ENCODE results near the gene GAPVD1. TPM values are rescaled to one million over a fixed set of nuclear protein-coding genes. Genes with fewer than 3 reads are reported as not detected.

Gene GAPVD1
- total and polyA plus RNA-seq, 2 of the 13 experiments (the other 11 are each of a cell fraction or from before 2014, with no cell fraction given): 11.1 to 33.2 TPM

DNA sequence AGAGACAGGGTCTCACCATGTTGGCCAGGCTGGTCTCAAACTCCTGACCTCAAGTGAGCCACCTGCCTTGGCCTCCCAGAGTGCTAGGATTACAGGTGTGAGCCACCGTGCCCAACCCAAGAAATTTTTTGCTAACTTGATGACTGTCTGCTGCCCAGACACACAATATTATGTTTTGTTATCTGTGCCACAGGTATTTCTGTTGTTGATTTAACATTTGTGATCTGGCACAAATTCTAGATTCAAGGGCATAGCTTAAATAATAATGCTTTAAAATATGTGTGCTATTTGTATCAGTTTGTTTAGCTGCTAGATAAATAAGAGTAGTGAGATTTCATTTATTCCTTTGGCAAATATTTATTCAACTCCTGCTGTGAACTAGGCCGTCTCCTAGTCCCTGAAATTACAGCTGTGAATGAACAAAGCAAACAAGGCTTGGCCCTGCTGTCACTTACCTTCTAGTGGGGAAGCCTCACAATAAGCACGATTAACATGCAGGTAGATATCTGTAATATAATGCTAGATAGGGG lies 35.3 kb downstream of the GAPVD1 start (continued):
- TF ChIP-seq, protein P1, sequence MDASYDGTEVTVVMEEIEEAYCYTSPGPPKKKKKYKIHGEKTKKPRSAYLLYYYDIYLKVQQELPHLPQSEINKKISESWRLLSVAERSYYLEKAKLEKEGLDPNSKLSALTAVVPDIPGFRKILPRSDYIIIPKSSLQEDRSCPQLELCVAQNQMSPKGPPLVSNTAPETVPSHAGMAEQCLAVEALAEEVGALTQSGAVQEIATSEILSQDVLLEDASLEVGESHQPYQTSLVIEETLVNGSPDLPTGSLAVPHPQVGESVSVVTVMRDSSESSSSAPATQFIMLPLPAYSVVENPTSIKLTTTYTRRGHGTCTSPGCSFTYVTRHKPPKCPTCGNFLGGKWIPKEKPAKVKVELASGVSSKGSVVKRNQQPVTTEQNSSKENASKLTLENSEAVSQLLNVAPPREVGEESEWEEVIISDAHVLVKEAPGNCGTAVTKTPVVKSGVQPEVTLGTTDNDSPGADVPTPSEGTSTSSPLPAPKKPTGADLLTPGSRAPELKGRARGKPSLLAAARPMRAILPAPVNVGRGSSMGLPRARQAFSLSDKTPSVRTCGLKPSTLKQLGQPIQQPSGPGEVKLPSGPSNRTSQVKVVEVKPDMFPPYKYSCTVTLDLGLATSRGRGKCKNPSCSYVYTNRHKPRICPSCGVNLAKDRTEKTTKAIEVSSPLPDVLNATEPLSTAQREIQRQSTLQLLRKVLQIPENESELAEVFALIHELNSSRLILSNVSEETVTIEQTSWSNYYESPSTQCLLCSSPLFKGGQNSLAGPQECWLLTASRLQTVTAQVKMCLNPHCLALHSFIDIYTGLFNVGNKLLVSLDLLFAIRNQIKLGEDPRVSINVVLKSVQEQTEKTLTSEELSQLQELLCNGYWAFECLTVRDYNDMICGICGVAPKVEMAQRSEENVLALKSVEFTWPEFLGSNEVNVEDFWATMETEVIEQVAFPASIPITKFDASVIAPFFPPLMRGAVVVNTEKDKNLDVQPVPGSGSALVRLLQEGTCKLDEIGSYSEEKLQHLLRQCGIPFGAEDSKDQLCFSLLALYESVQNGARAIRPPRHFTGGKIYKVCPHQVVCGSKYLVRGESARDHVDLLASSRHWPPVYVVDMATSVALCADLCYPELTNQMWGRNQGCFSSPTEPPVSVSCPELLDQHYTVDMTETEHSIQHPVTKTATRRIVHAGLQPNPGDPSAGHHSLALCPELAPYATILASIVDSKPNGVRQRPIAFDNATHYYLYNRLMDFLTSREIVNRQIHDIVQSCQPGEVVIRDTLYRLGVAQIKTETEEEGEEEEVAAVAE (CRISPR knock-in tag; IDR thresholded peaks at IDR 0.05; ENCODE audit: borderline replicate concordance): 0 out of 2 replicates have a peak, but pooled peaks have one; percentile 19
- no peak for TF ChIP-seq RFX1 (IDR thresholded peaks at IDR 0.05)
- TF ChIP-seq FOXA1 (IDR thresholded peaks at IDR 0.05): peak; percentile 98
- peak; percentile 94 for TF ChIP-seq FOXA1 (CRISPR knock-in tag; IDR thresholded peaks at IDR 0.05)
- no peak for TF ChIP-seq ZNF562 (CRISPR knock-in tag; IDR thresholded peaks at IDR 0.05; ENCODE audit: borderline replicate concordance)
- TF ChIP-seq ZNF207 (IDR thresholded peaks at IDR 0.05; ENCODE audit: borderline replicate concordance): no peak
- TF ChIP-seq ZNF713 (CRISPR knock-in tag; IDR thresholded peaks at IDR 0.05): no peak
- no peak for TF ChIP-seq ZNF841 (CRISPR knock-in tag; IDR thresholded peaks at IDR 0.05; ENCODE audit: borderline replicate concordance)
- TF ChIP-seq SAFB2 (CRISPR knock-in tag; IDR thresholded peaks at IDR 0.05; ENCODE audit: borderline replicate concordance, low read depth): no peak
- TF ChIP-seq ZMYM3 (CRISPR knock-in tag; IDR thresholded peaks at IDR 0.05): peak; percentile 90
- TF ChIP-seq SAP130 (CRISPR knock-in tag; IDR thresholded peaks at IDR 0.05; ENCODE audit: low read depth): peak; percentile 96
- 0 out of 2 replicates have a peak, but pooled peaks have one; percentile 38 for TF ChIP-seq MEF2D (CRISPR knock-in tag; IDR thresholded peaks at IDR 0.05)
- peak; percentile 88 for TF ChIP-seq MIXL1 (CRISPR knock-in tag; IDR thresholded peaks at IDR 0.05)
- TF ChIP-seq ZNF615 (CRISPR knock-in tag; IDR thresholded peaks at IDR 0.05; ENCODE audit: borderline replicate concordance): no peak
- TF ChIP-seq, protein P2, sequence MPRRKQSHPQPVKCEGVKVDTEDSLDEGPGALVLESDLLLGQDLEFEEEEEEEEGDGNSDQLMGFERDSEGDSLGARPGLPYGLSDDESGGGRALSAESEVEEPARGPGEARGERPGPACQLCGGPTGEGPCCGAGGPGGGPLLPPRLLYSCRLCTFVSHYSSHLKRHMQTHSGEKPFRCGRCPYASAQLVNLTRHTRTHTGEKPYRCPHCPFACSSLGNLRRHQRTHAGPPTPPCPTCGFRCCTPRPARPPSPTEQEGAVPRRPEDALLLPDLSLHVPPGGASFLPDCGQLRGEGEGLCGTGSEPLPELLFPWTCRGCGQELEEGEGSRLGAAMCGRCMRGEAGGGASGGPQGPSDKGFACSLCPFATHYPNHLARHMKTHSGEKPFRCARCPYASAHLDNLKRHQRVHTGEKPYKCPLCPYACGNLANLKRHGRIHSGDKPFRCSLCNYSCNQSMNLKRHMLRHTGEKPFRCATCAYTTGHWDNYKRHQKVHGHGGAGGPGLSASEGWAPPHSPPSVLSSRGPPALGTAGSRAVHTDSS (CRISPR knock-in tag; conservative IDR thresholded peaks at IDR 0.05): no peak
- no peak for TF ChIP-seq ZNF883 (CRISPR knock-in tag; IDR thresholded peaks at IDR 0.05; ENCODE audit: not compliant biosample characterization)
- TF ChIP-seq HNRNPL (IDR thresholded peaks at IDR 0.05; ENCODE audit: low read depth, low read length): no peak
- TF ChIP-seq ATRX (CRISPR knock-in tag; IDR thresholded peaks at IDR 0.05; ENCODE audit: borderline replicate concordance): no peak
- peak; percentile 68; the same call in 1 of the 2 replicates for TF ChIP-seq ZKSCAN8 (CRISPR knock-in tag; IDR thresholded peaks at IDR 0.05; ENCODE audit: borderline replicate concordance)
- TF ChIP-seq ZKSCAN5 (CRISPR knock-in tag; IDR thresholded peaks at IDR 0.05): no peak
- TF ChIP-seq, protein P3, sequence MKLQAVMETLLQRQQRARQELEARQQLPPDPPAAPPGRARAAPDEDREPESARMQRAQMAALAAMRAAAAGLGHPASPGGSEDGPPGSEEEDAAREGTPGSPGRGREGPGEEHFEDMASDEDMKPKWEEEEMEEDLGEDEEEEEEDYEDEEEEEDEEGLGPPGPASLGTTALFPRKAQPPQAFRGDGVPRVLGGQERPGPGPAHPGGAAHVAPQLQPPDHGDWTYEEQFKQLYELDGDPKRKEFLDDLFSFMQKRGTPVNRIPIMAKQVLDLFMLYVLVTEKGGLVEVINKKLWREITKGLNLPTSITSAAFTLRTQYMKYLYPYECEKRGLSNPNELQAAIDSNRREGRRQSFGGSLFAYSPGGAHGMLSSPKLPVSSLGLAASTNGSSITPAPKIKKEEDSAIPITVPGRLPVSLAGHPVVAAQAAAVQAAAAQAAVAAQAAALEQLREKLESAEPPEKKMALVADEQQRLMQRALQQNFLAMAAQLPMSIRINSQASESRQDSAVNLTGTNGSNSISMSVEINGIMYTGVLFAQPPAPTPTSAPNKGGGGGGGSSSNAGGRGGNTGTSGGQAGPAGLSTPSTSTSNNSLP (IDR thresholded peaks at IDR 0.05; ENCODE audit: low read depth, low read length): peak; percentile 99
- no peak for TF ChIP-seq ASH2L (IDR thresholded peaks at IDR 0.05; ENCODE audit: insufficient read length, low read depth, low read length)
- TF ChIP-seq ZNF12 (CRISPR knock-in tag; IDR thresholded peaks at IDR 0.05): no peak
- TF ChIP-seq HOXA3 (CRISPR knock-in tag; IDR thresholded peaks at IDR 0.05): no peak
